HG03469 (cell line): ENCODE measurements around the gene L3MBTL4.

Experiments used
- ATAC-seq: cut with Tn5 transposase; IDR thresholded peaks from one replicate; pipeline ENCODE4 v1.9.1; 2021; ENCODE audit warnings: mild to moderate bottlenecking, moderate library complexity, moderate number of reproducible peaks; ENCODE audit not compliant: unreplicated experiment

L3MBTL4 gene

DNA sequence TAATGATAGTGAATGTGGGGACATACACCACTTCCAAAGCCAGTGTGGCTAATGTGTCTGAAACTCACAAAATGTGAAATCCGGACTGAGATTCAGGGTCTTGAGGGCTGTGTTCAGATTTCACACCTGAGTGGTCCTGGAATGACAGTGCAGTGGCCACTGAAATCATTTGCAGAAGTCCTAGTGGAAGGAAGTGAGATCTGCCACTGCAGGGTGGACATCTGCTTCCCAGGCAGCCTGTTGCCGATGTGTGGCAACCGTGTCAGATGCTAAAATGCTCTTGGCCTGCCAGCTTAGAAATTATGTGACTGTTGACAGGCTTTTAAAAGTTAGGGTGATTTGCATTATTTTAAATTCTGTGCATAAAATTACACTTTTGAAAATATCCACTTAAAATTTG lies 441.6 kb downstream of the L3MBTL4 start:
- ATAC-seq, result no peak

DNA sequence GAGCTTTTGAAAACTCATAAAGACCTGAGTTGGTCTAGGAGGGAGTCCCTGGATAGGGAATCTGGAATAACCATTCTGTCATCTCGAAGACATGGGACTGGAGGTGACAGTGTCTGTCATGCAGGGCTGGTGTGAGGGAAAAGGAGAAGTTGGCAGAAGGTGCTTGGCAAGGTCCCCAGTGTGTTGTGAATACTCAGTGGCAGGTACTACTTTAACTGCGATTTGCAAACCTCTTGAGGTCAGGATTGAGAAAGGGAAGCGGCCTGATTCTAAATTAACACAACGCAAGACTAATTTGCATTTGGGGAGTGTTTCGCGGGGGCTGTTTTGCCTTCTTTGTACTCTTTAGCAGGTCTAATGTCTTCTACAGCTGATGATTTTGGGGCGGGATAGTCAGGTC lies 442.4 kb downstream of the L3MBTL4 start:
- peak; percentile 38 for ATAC-seq

DNA sequence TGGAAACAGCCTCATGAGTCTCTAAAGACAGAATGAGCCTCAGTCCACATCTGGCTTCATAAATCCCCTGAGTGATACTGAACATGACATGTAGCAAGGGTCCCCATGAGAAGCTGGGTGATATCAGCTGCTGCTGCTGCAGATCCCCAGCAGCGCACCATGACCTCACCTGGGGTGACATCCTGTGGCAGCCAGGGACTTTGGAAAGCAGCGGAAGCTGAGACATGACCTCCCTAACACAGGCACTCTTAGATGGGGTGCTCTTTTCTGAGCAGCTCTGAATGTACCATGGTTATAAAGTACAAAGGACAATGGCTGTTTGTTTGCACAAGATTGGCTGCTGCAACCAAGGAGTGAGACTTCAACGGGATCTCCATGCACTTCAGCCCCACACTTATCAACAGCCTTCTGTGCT lies 444.7 kb downstream of the L3MBTL4 start:
- ATAC-seq, result no peak

DNA sequence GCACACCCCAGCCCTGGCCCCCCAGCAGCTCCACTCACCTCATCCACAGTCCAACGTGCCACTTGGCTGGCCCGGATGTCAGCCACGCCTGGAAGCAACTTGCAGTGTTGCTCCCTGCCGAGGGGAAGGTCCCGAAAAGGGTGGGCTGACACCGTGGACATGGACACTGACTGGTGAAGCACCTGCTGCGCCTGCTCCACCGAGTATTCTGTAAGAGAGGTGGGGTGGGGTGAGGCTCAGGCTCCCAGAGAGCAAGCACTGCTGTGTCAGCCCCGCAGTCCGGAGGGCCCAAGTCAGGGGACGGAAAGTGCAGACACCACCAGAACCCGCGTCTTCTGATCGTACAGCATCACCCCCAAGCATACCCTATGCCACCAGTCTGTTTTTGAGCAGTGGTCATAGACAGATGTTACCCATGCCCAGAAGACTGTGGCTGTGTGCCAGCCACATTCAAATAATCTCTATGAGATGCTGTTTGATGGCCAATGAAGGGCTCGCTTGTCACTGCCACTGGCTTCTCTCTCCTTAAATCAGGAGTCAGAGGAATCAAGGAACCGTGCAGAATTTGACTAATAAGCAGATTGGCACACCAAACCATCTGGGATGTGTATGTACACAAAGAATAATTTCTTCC lies 445.2 kb downstream of the L3MBTL4 start:
- no peak for ATAC-seq

DNA sequence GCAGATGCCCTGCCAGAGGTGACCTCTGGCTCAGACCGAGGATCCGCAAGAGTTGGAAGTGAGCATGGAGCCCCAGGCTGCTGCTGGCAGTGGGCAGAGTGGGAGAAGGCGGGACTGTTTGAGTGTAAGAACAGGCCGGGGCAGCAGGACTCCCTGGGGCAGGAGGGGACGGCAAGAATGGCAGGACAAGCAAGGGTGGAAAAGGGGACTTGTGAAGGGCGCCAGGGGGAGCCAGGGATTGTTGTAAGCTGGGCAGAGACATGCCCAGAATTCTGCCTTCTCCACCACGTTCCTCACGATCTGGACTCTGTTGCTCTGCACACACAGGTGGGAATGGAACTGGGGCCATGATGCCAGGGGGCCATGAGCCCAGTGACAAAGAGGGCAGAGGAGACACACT lies 447.0 kb downstream of the L3MBTL4 start:
- ATAC-seq, result no peak

DNA sequence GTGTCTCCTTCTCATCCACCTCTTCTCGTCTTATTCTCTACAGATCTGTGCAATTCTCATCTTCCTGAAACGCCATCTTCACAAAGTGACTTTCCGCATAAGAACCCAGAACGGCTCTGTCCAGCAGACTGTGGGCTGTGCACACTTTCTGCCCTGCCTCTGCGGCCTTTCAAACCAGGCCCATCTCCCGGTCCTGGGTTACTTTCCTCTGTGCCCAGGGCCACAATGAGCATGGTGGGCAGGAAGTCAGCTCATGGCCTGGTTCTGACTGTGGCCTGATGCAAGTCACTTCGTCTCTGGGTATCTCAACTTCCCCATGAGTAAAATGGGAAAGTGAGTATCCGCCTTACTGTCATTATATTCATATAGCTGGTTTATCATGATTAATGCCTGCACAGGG lies 447.7 kb downstream of the L3MBTL4 start:
- ATAC-seq, result no peak

DNA sequence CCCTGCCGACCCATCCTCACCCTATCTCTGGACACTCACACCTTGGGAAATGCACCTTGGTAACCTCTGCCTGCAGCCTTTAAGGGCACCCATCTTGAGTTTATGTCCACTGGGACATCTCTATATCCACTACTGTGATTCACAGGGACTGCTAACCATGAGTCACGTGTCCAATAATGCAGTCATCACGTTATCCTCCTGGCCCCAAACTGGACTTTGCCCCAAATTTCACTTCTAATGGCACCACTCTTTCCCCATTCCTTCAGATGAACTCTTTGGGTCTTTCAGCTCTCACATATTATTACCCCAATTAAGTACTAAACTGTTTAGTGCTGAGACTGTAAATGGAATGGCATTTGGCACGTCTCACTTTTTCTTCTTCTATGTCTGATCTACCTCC lies 448.2 kb downstream of the L3MBTL4 start:
- ATAC-seq, result no peak

DNA sequence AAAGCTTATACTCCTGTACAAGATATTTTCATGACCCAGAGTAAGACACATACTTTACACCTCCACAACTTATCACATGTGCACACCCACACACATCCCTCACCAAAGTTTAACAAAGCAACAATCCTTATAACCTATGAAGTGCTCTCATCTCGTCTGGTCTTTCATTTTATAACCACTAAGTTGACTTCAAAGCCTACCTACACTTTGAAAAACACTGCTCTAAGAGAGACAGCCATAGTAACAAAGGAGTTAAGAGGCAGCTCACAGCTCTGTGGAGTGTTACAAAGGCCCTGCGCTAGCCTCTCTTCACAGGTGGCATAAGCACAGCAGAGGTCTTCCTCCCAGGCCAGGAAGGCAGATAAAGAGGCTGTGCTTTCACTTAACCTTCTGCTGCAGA lies 449.7 kb downstream of the L3MBTL4 start:
- ATAC-seq, result no peak

DNA sequence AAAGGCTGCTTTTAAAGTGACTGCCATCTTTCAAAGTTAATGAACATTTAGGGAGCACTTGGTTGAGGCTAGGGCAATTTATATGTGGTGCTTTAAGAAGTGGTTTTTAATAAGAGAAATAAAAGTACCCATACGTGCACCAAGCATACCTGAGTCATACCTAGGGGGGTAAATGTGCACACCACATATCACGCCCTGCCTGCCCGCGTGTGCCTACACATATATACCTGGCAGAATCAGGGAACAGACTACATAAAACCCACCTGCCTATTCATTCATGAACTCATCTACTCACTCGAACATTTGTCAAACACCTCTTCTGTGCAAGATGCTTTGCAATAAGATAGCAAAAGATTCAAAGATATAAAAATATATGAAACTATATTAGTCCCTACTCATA lies 450.1 kb downstream of the L3MBTL4 start:
- no peak for ATAC-seq

DNA sequence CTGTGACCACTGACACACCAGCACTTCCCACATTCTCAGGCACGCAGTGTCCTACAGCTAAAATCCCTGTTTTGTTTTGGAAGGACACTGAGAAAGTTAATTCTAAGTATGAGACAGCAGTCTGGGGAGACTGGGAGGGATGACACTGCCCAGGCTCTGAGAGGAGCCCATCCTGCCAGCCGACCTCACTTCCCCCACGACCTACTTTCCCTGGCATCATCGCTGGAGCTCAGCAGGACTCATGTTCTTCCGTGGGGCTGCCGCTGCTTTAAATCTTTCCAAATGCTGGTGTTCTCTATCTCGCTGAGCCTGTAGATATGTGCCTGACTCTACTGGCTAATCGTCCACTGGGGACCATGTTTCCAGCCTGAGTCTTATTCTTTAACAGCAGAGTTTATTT lies 450.6 kb downstream of the L3MBTL4 start:
- ATAC-seq, result no peak

DNA sequence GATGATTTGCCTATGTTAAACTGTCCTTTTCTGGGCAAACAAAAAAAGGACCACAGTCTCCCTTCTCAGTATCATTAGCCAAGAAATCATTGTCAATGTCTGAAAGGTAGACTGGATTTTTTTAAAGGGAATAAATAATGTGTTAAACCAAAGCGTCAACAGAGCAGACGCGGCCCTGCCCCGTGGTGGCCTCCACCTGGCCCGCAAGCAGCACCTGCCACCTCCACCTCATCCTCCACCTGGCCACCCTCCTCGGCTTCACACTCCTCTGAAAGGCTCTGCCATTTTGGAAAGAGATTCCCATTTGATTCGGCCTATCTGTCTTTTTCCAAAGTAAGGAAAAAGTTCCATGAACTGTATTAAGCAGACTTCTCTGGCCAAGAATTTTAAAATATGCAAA lies 451.4 kb downstream of the L3MBTL4 start:
- ATAC-seq, result no peak

DNA sequence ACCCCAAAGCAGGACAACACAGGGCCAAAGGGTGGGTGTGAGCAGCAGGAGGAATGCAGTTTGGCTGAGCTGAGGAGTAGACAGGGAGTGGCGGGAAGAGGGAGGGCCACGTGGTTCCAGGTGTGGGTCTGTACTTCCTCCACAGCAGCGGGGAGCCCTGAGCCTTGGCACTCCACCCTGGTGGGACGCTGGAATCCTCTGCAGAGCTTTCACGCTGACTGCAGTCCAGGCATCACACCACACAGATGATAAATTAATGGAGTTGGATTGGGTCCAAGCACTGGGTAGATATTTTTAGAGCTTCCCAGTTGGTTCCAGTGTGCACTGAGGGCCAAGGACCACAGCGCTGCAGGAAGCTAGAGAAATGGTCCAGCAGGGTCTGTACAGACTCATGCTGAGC lies 452.3 kb downstream of the L3MBTL4 start:
- ATAC-seq, result no peak

DNA sequence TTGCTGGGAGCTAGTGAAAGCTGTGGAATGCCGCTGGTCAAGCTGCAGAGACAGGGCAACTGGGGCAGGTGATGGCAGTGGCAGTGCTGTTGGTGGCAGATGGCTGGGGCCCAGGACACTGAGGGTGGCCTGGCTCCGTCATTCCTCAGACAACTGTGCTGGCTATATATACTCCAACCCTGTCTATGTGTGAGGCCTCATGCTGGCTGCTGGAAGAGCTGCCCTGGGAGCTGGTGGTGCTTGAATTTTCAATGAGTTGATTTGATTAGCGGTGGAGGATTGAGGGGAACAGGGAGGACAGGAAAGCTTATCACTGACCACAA lies 452.9 kb downstream of the L3MBTL4 start:
- ATAC-seq, result no peak

DNA sequence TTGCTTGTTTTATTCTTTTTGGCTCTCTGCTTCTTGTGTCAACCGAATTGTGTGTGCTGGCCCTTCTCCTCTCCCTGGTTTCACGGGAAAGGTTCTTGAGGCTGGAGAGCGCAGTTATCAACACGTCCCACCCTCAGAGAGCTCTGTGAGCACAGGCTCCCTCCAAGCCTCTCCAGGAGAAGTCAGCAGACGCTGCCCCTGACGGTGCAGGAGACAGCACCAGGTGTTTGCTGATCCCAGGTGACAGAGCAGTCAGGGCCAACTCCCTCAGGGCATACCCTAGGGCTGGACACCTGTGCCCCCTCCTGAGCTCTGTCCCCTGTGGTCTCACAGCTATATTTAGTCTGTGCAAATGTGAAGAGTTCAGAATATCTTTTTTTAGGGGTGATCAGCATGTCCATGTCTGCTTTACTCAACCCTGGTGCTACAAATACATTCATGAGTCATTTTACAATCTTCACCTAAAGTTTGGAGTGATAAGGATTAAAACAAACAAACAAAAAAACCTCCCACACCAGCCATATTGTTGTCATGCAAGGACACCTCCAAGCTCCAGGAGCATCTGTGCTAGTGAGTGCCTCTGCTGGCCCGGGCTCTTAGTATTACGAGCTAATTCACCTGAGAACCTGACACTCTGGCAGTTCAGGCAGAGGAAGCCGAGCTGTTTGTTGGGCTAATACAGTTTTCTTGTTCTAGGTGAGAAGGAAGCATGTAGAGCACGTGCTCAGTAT lies 453.4 kb downstream of the L3MBTL4 start:
- no peak for ATAC-seq

DNA sequence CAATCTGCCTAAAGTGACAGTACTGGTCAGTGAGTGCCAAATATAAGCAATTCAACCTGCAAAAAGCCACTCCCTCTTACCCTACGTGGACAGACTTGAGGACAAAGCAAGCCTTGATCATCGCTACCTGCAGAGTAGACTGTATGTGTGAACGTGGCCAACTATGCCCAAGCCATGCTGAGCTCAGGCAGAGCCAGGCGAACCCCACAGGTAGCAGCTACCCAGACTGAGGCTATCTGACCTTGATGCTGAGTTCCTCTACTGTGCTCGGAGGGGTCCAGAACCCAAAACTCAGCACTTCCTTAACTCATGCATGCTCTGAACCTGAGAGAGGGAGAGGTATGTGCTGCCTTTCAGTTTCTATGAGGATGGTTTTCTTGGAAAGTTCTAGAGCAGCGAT lies 455.9 kb downstream of the L3MBTL4 start:
- no peak for ATAC-seq

DNA sequence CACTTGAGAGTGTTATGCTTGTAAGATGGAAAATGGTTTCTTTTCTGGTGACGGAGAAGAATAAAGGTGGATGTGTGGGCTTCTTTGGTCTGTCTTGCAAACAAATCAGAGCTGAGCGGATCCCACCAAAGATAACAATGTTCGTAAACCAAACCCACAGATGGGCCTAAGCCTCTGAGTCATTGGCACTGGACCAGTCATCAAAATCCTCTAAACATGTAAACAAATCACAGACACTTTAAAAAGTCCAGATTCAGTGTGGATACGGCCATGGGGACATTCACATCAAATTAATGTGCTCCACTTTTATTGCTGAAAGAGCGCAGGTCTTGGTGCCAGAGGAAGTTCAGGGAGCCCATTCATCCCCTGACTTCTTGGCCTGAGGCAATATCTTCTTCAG lies 458.9 kb downstream of the L3MBTL4 start:
- no peak for ATAC-seq

DNA sequence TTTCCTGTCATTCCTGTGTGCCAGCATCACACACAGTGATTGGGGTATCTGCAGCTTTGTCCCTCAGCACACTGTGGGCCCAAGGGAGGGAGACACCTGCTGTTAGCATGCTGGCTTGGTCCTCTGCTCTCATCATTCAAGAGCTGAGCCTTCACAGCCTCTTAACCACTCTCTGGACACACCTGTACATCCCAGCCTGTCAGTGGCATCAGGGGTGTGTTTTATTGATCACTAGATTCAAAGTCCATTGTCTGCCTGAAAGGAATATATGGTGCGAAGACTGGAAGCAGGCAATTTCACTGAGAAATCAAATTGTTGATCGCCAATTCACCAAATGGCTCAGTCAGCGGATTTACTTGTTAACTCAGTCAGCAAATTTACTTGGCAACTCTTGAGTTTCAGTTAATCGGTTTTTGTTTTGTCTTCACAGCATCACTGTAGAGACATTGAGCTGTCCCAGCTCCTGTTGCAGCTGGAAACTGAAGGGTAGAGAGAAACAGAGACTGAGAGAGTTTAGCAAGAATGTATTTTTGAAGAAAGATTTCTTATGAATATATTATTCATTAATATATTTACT lies 463.1 kb downstream of the L3MBTL4 start:
- ATAC-seq, result no peak

DNA sequence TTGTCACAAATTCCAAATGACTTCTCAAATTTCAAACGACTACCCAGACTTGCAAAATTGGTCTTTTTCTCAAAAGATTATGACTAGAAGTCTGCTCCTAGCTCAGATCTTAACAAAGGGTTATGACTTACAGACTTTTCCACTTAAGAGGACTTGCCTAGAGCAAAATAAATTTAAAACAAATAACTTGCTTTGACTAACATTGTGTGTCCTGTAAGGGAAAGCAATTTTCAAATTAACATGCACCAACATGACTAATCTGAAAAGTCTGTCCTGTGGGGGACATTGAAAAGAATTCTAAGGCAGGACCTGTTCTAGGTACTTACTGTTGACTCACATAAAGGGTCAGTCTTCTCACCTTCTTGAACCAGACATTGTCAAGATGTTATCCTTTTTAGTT lies 465.9 kb downstream of the L3MBTL4 start:
- ATAC-seq, result no peak

DNA sequence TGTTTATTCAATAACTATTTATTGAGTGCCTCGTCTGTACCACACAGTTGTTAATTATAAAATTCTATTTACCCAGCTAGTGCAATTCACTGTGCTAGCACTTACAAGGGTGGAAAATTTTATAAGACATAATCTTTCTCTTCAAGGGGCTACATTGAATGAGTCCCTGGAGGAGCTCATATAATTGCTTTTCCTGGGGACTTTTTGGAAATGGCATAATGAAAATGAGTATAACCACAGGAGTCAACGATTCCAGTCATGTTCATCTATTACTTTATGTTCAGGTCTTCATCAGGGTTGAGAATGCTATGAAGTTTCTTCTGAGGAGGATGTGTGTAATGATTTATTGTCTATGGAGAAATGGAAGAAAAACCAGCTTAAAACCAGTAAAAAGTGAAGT lies 466.5 kb downstream of the L3MBTL4 start:
- no peak for ATAC-seq

DNA sequence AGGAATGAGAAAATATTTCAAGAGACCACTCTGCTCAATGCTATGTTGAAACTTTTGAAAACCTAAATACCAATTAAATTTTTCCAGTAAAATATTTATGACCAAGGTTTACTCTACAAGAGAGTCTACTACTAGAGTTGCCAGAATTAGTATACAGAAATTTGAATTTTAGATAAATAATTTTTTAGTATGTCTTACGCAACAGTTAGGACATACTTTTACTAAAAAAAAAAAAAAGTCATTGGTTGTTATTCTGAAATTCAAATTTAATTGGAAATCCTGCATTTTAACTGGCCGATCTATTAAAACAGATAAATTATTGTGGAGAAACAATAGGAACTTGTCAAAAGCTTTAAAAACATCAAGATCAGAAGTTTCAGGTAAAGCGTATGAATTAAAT lies 470.3 kb downstream of the L3MBTL4 start:
- ATAC-seq, result no peak

DNA sequence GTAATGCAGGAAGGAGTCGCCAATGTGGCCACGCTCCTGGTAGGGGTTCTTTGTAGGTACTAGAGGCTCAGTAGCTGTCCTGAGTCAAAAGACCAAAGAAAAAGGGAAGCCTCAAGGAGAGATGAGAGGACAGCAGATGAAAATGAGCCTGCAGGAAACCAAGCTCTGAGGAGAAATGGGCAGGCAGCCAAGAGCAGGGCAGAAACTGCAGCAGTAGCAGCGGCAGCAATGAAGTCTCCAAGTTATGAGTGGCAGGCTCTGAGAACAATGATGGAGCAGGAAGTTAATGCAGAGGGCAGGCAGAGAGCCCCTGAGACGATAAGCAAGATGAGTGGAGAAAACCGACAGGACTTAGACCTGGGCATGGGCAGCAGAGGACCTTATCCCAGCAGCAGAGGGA lies 471.2 kb downstream of the L3MBTL4 start:
- ATAC-seq, result no peak

DNA sequence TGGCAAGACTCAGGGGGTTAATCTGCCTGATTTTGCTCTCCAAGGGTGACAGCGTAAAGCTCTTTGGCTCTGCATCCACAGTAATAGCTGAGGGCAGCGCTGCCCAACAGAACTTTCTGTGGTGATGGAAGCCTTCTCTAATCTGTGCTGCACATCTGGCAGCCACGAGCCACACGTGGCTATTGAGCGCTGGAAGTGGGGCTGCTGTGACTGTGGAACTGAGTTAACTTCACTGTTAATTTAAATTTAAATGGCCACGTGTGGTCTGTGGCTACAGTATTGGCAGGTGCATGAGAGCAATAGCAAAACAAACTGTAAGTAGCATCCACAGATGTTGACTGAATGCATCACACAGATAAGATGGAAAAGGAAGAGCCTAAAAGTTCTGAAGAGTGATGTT lies 472.1 kb downstream of the L3MBTL4 start:
- no peak for ATAC-seq

DNA sequence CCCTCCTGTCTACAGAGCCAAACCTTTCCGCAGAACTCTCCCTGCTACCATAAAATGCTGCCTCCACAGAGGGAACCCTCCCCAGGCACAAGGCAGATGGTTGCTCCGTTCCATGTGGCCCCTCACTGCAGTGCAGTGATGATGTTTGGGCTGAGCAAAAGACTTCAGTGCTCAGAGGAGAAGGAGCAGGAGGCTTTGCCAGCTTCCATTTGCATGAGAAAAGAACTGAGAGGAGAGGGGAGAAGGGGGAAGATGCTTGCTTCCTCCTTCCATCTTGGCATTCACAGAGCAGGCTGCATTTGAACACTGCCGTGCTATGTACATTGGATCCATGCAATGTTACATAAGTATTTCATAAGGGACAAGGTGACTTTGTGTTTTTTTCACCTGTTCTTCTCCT lies 472.8 kb downstream of the L3MBTL4 start:
- ATAC-seq, result no peak
